ENCODE results near the gene TENM3.

DNA sequence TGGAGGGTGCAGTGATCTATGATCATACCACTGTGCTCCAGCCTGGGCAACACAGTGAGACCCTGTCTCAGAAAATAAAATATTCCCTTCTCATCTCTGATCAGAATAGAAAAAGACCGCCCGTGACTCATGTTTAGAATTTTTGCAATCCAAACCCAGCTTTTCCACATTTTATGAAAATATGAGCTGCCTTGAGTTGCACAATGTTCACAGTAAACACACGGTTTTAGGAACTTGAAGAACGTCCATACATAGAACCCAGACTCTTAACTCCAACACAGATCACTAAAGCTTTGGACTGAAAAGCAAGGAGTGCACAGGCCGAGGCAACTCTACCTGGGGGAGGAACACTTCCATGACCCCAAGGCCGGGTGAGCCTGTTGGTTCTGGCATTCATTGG is 305.0 kb downstream of the TENM3 start:
- TF ChIP-seq RFX5 (IDR thresholded peaks at IDR 0.05; ENCODE audit: low read depth, low read length) (no peak), JUND (IDR thresholded peaks at IDR 0.05; ENCODE audit: low read depth, low read length) (no peak), BRCA1 (IDR thresholded peaks at IDR 0.05; ENCODE audit: low read depth, low read length) (no peak), EZH2 (IDR thresholded peaks at IDR 0.05; ENCODE audit: borderline replicate concordance, control insufficient read depth, low read depth, low read length) (no peak), NRF1 (conservative IDR thresholded peaks at IDR 0.05; ENCODE audit: low read depth, low read length) (no peak)
- TF ChIP-seq, protein P1, sequence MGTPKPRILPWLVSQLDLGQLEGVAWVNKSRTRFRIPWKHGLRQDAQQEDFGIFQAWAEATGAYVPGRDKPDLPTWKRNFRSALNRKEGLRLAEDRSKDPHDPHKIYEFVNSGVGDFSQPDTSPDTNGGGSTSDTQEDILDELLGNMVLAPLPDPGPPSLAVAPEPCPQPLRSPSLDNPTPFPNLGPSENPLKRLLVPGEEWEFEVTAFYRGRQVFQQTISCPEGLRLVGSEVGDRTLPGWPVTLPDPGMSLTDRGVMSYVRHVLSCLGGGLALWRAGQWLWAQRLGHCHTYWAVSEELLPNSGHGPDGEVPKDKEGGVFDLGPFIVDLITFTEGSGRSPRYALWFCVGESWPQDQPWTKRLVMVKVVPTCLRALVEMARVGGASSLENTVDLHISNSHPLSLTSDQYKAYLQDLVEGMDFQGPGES (IDR thresholded peaks at IDR 0.05): no peak
- TF ChIP-seq, protein P2, sequence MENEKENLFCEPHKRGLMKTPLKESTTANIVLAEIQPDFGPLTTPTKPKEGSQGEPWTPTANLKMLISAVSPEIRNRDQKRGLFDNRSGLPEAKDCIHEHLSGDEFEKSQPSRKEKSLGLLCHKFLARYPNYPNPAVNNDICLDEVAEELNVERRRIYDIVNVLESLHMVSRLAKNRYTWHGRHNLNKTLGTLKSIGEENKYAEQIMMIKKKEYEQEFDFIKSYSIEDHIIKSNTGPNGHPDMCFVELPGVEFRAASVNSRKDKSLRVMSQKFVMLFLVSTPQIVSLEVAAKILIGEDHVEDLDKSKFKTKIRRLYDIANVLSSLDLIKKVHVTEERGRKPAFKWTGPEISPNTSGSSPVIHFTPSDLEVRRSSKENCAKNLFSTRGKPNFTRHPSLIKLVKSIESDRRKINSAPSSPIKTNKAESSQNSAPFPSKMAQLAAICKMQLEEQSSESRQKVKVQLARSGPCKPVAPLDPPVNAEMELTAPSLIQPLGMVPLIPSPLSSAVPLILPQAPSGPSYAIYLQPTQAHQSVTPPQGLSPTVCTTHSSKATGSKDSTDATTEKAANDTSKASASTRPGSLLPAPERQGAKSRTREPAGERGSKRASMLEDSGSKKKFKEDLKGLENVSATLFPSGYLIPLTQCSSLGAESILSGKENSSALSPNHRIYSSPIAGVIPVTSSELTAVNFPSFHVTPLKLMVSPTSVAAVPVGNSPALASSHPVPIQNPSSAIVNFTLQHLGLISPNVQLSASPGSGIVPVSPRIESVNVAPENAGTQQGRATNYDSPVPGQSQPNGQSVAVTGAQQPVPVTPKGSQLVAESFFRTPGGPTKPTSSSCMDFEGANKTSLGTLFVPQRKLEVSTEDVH (IDR thresholded peaks at IDR 0.05; ENCODE audit: low read depth, partially characterized antibody): no peak
- TF ChIP-seq, protein P3, sequence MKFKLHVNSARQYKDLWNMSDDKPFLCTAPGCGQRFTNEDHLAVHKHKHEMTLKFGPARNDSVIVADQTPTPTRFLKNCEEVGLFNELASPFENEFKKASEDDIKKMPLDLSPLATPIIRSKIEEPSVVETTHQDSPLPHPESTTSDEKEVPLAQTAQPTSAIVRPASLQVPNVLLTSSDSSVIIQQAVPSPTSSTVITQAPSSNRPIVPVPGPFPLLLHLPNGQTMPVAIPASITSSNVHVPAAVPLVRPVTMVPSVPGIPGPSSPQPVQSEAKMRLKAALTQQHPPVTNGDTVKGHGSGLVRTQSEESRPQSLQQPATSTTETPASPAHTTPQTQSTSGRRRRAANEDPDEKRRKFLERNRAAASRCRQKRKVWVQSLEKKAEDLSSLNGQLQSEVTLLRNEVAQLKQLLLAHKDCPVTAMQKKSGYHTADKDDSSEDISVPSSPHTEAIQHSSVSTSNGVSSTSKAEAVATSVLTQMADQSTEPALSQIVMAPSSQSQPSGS (IDR thresholded peaks at IDR 0.05; ENCODE audit: low read length): no peak

Data from GM12878 (cell line).